Gastrocnemius medialis (tissue), 4 donors: ENCODE measurements around the gene MAST4. TPM values are rescaled to one million over a fixed set of nuclear protein-coding genes. Genes with fewer than 3 reads are reported as not detected.
A peak's percentile ranks its signal among the peaks of the same experiment; 100 is the strongest.

Source experiments
- ATAC-seq, 2 donors: fragments of 150-250 bp; one replicate each; pipeline ENCODE4 v1.9.1; 2016
- DNase-seq, 2 donors: peaks; one replicate each; pipeline ENCODE4 v3.0.0-alpha.2; 2019
- H3K27ac ChIP-seq, 4 donors: fragments of 200-600 bp; sonication (generic); 1 replicate in 1 of 4; 2 replicates in 3 of 4; pipeline ENCODE4 v1.5.1; 2016 to 2018; ENCODE audit warnings: mild to moderate bottlenecking in 2 of 4, moderate library complexity in 1 of 4
- H3K27me3 ChIP-seq, 3 donors: fragments of 200-600 bp; sonication (generic) in 2 of 3; 1 replicate in 1 of 3; 2 replicates in 2 of 3; pipeline versions ENCODE4 v1.5.1 to v1.6.0; 2016 to 2019; ENCODE audit warnings: mild to moderate bottlenecking in 1 of 3, moderate library complexity in 1 of 3
- H3K36me3 ChIP-seq, 2 donors: fragments of 200-600 bp; sonication (generic) in 1 of 2; one replicate each; pipeline ENCODE4 v1.5.1; 2017 to 2018
- H3K4me1 ChIP-seq, 2 donors: fragments of 200-600 bp; sonication (generic) in 1 of 2; one replicate each; pipeline ENCODE4 v1.5.1; 2016 to 2017; ENCODE audit warnings: mild to moderate bottlenecking in 2 of 2
- H3K4me3 ChIP-seq, 4 donors: fragments of 200-600 bp; sonication (generic) in 3 of 4; 1 replicate in 1 of 4; 2 replicates in 3 of 4; pipeline ENCODE4 v1.5.1; 2016 to 2019; ENCODE audit warnings: mild to moderate bottlenecking in 2 of 4
- H3K9me3 ChIP-seq, 3 donors: fragments of 200-600 bp; sonication (generic) in 2 of 3; 1 replicate in 1 of 3; 2 replicates in 2 of 3; pipeline ENCODE4 v1.5.1; 2016 to 2019
- CTCF ChIP-seq, 5 experiments: fragments of 450-650 bp in 3 of 5; fragments of 200-600 bp in 2 of 5; sonication (generic) in 2 of 5; IDR thresholded peaks in 4 of 5; conservative IDR thresholded peaks in 1 of 5; 1 replicate in 4 of 5; 2 replicates in 1 of 5; pipeline ENCODE4 v1.5.1; 2016 to 2019; ENCODE audit warnings: antibody characterized with exemption in 5 of 5, mild to moderate bottlenecking in 3 of 5, moderate library complexity in 3 of 5
- POLR2A ChIP-seq, 2 donors: fragments of 450-650 bp; IDR thresholded peaks; one replicate each; pipeline ENCODE4 v1.6.1; 2017; ENCODE audit warnings: antibody characterized with exemption in 2 of 2, mild to moderate bottlenecking in 2 of 2, moderate library complexity in 2 of 2
- in situ Hi-C, 4 donors: fragments of 200-750 bp; cut with MboI; loops; one replicate each; pipeline versions ENCODE4 v1.15.0 to v1.8.0; 2017; ENCODE audit warnings: low sequenced_read_pairs in 4 of 4
- intact Hi-C: fragments of 100-400 bp; cut with DNase I; formaldehyde crosslinking; loops from one replicate; pipeline ENCODE4 v1.15.1; 2023; ENCODE audit warnings: low total_unique reads
- total RNA-seq, 4 donors: library from RNA; depleted of rRNA; stranded (reverse); fragments of >200 nt; gene quantifications; one replicate each; pipeline versions ENCODE4 v1.1.0 to v1.2.3, GENCODE V29; 2016

Gene MAST4
- total RNA-seq, 4 donors from 2014 or later = 24.1 to 42.0 (median 38.5) TPM

GRCh38 chr5:67195406-67196275, 599.4 kb downstream of the MAST4 start:
- H3K27ac ChIP-seq = no peak overlapping the region
- no peaks in the 10 kb centered on the region for H3K27me3 ChIP-seq
- intact Hi-C loops (no loop called here), in situ Hi-C loops (loop anchor here in 1 of 4 donors (25.0 kb wide), 1 partner anchor 883 kb away; no protein-coding TSS in a partner anchor)
- DNase-seq (no peak), ATAC-seq (no peak)
- H3K9me3 ChIP-seq = no peaks in the 10 kb centered on the region
- H3K36me3 ChIP-seq = no peaks in the 10 kb centered on the region
- no peaks in the 10 kb centered on the region for H3K4me1 ChIP-seq
- TF ChIP-seq CTCF (IDR thresholded peaks at IDR 0.05 in 4 of 5, conservative IDR thresholded peaks at IDR 0.05 in 1 of 5) (no peak), POLR2A (IDR thresholded peaks at IDR 0.05) (no peak)
- H3K4me3 ChIP-seq = no peak overlapping the region

GRCh38 chr5:67196537-67197059, 600.4 kb downstream of the MAST4 start, which contains the start of gene CD180:
CD180 (minus strand) TSS chr5:67196799; CDS start chr5:67196641, 158 bp downstream.
- Histone ChIP-seq H3K27ac (no peak within 1 kb of the TSS), H3K27me3 (no peaks in the 10 kb centered on the region), H3K4me3 (no peak within 1 kb of the TSS), H3K9me3 (no peaks in the 10 kb centered on the region), H3K4me1 (no peaks in the 10 kb centered on the region), H3K36me3 (no peaks in the 10 kb centered on the region)
- no peak for ATAC-seq
- in situ Hi-C loops (loop anchor here in 1 of 4 donors (25.0 kb wide), 1 partner anchor 884 kb away; no protein-coding TSS in a partner anchor), intact Hi-C loops (no loop called here)
- TF ChIP-seq POLR2A (IDR thresholded peaks at IDR 0.05) (no peak), CTCF (IDR thresholded peaks at IDR 0.05 in 4 of 5, conservative IDR thresholded peaks at IDR 0.05 in 1 of 5) (no peak)
- DNase-seq = peak in 1 of 2 donors; percentile 16

- Histone ChIP-seq H3K27me3 (no peaks in the 10 kb centered on the region), H3K9me3 (no peaks in the 10 kb centered on the region), H3K36me3 (no peaks in the 10 kb centered on the region), H3K27ac (no peak overlapping the region), H3K4me3 (no peak overlapping the region), H3K4me1 (no peaks in the 10 kb centered on the region)
- no peak for ATAC-seq
- TF ChIP-seq POLR2A (IDR thresholded peaks at IDR 0.05) (no peak), CTCF (IDR thresholded peaks at IDR 0.05 in 4 of 5, conservative IDR thresholded peaks at IDR 0.05 in 1 of 5) (no peak)
- in situ Hi-C loops = loop anchor here in 1 of 4 donors (25.0 kb wide), 1 partner anchor 885 kb away; no protein-coding TSS in a partner anchor
- no peak for DNase-seq
- intact Hi-C loops = no loop called here
Observed at GRCh38 chr5:67197536-67197935, 601.3 kb downstream of the MAST4 start.

- no peaks in the 10 kb centered on the region for H3K27me3 ChIP-seq
- no peak for TF ChIP-seq CTCF (IDR thresholded peaks at IDR 0.05 in 4 of 5, conservative IDR thresholded peaks at IDR 0.05 in 1 of 5)
- TF ChIP-seq POLR2A (IDR thresholded peaks at IDR 0.05) = no peak
- no peak for ATAC-seq
- intact Hi-C loops (no loop called here), in situ Hi-C loops (loop anchor here in 1 of 4 donors (25.0 kb wide), 1 partner anchor 887 kb away; no protein-coding TSS in a partner anchor)
- DNase-seq = no peak
- H3K9me3 ChIP-seq = no peaks in the 10 kb centered on the region
- H3K36me3 ChIP-seq = no peaks in the 10 kb centered on the region
- H3K4me1 ChIP-seq = no peaks in the 10 kb centered on the region
- H3K27ac ChIP-seq = no peak overlapping the region
- no peak overlapping the region for H3K4me3 ChIP-seq
Observed at GRCh38 chr5:67198917-67199316, 602.7 kb downstream of the MAST4 start.
